H9 (cell line): ENCODE results near the gene FSTL4. TPM values are rescaled to one million over a fixed set of nuclear protein-coding genes. Genes with fewer than 3 reads are reported as not detected.
A peak's percentile ranks its signal among the peaks of the same experiment; 100 is the strongest.

Experiments
- DNase-seq: peaks from one replicate; pipeline ENCODE4 v3.0.0-alpha.2; 2017
- H2AFZ ChIP-seq: one replicate; pipeline ENCODE4 v1.6.1; 2013; ENCODE audit warnings: mild to moderate bottlenecking, low read length, control low read depth, moderate library complexity
- H2AK5ac ChIP-seq: 2 replicates; pipeline ENCODE4 v1.6.1; 2013; ENCODE audit warnings: low read length, control low read depth, mixed read lengths; ENCODE audit not compliant: insufficient read length
- H2BK120ac ChIP-seq: one replicate; pipeline ENCODE4 v1.6.1; 2013; ENCODE audit warnings: low read depth, mild to moderate bottlenecking, low read length, control low read depth, inconsistent platforms; ENCODE audit not compliant: poor library complexity, severe bottlenecking
- H2BK12ac ChIP-seq: 2 replicates; pipeline ENCODE4 v1.6.1; 2013; ENCODE audit warnings: low read length, control low read depth, mixed read lengths, low read depth; ENCODE audit not compliant: insufficient read length
- H2BK15ac ChIP-seq: 2 replicates; pipeline ENCODE4 v1.6.1; 2013; ENCODE audit warnings: low read depth, low read length, control low read depth
- H2BK20ac ChIP-seq: one replicate; pipeline ENCODE4 v1.6.1; 2013; ENCODE audit warnings: low read depth, mild to moderate bottlenecking, low read length, control low read depth, inconsistent platforms; ENCODE audit not compliant: poor library complexity, severe bottlenecking
- H2BK5ac ChIP-seq: 2 replicates; pipeline ENCODE4 v1.6.1; 2013; ENCODE audit warnings: low read length, control low read depth, mixed read lengths; ENCODE audit not compliant: insufficient read length
- H3K14ac ChIP-seq: 2 replicates; pipeline ENCODE4 v1.6.1; 2013; ENCODE audit warnings: low read length, control low read depth; ENCODE audit not compliant: insufficient read depth
- H3K18ac ChIP-seq: 2 replicates; pipeline ENCODE4 v1.6.1; 2013; ENCODE audit warnings: low read depth, mild to moderate bottlenecking, mixed read lengths, low read length, control low read depth; ENCODE audit not compliant: insufficient read length
- H3K23ac ChIP-seq: 2 replicates; pipeline ENCODE4 v1.6.1; 2013; ENCODE audit warnings: low read length, control low read depth, mixed read lengths, low read depth; ENCODE audit not compliant: insufficient read length
- H3K23me2 ChIP-seq: 2 replicates; pipeline ENCODE4 v1.6.1; 2013; ENCODE audit warnings: low read depth, mild to moderate bottlenecking, mixed read lengths, low read length, control low read depth; ENCODE audit not compliant: insufficient read length, poor library complexity, severe bottlenecking
- H3K27ac ChIP-seq: 2 replicates; pipeline ENCODE4 v1.5.1; 2013; ENCODE audit warnings: low read length, control low read depth, mixed read lengths, low read depth; ENCODE audit not compliant: insufficient read length
- H3K27me3 ChIP-seq: 2 replicates; pipeline ENCODE4 v1.6.1; 2013; ENCODE audit warnings: low read length, control low read depth, inconsistent platforms; ENCODE audit not compliant: insufficient read depth
- H3K4ac ChIP-seq: 2 replicates; pipeline ENCODE4 v1.6.1; 2013; ENCODE audit warnings: low read depth, mild to moderate bottlenecking, control low read depth, inconsistent platforms, low read length, moderate library complexity
- H3K4me1 ChIP-seq: 2 replicates; pipeline ENCODE4 v1.6.1; 2013; ENCODE audit warnings: low read length, control low read depth, inconsistent platforms; ENCODE audit not compliant: insufficient read depth
- H3K4me2 ChIP-seq: 2 replicates; pipeline ENCODE4 v1.6.1; 2013; ENCODE audit warnings: low read length, control low read depth, mixed read lengths; ENCODE audit not compliant: insufficient read length, insufficient read depth
- H3K56ac ChIP-seq: 2 replicates; pipeline ENCODE4 v1.6.1; 2013; ENCODE audit warnings: low read depth, mild to moderate bottlenecking, mixed read lengths, low read length, control low read depth; ENCODE audit not compliant: insufficient read length
- H3K79me1 ChIP-seq: 2 replicates; pipeline ENCODE4 v1.6.1; 2013; ENCODE audit warnings: low read depth, mild to moderate bottlenecking, moderate library complexity, low read length, control low read depth, inconsistent platforms; ENCODE audit not compliant: insufficient read depth, poor library complexity, severe bottlenecking
- H3K79me2 ChIP-seq: 2 replicates; pipeline ENCODE4 v1.6.1; 2013; ENCODE audit warnings: low read length, control low read depth, inconsistent platforms; ENCODE audit not compliant: insufficient read depth
- H3K9ac ChIP-seq: 2 replicates; pipeline ENCODE4 v1.6.1; 2013; ENCODE audit warnings: low read length, control low read depth, mixed read lengths; ENCODE audit not compliant: insufficient read length; ENCODE audit errors: extremely low read depth
- H3K9me3 ChIP-seq: one replicate; pipeline ENCODE4 v1.6.1; 2013; ENCODE audit warnings: low read depth, low read length, inconsistent platforms; ENCODE audit not compliant: control insufficient read depth
- H3T11ph ChIP-seq: one replicate; pipeline ENCODE4 v1.6.1; 2013; ENCODE audit warnings: mild to moderate bottlenecking, low read length, control low read depth, inconsistent platforms
- H4K20me1 ChIP-seq: one replicate; pipeline ENCODE4 v1.6.1; 2013; ENCODE audit not compliant: control insufficient read depth, insufficient read length, insufficient read depth
- H4K5ac ChIP-seq: 2 replicates; pipeline ENCODE4 v1.6.1; 2013; ENCODE audit warnings: low read depth, mild to moderate bottlenecking, mixed read lengths, low read length, control low read depth; ENCODE audit not compliant: insufficient read length
- H4K8ac ChIP-seq: replicated peaks from 2 replicates; pipeline ENCODE4 v1.6.1; 2013; ENCODE audit warnings: low read length, control low read depth, mixed read lengths, low read depth; ENCODE audit not compliant: insufficient read length
- H4K91ac ChIP-seq: 2 replicates; pipeline ENCODE4 v1.6.1; 2013; ENCODE audit warnings: low read depth, mild to moderate bottlenecking, moderate library complexity, mixed read lengths, low read length, control low read depth; ENCODE audit not compliant: insufficient read length
- H3K27ac Mint-ChIP-seq, 3 experiments: 2 replicates in 2 of 3; 3 replicates in 1 of 3; pipeline ENCODE4 v1.8.0; 2020 to 2021; ENCODE audit warnings: mixed read lengths in 3 of 3, mild to moderate bottlenecking in 1 of 3, moderate library complexity in 1 of 3
- H3K27me3 Mint-ChIP-seq: 2 replicates; pipeline ENCODE4 v1.8.0; 2021; ENCODE audit warnings: low read depth, mild to moderate bottlenecking, moderate library complexity, mixed read lengths
- H3K36me3 Mint-ChIP-seq, 3 experiments: 2 replicates in 2 of 3; 3 replicates in 1 of 3; pipeline ENCODE4 v1.8.0; 2020 to 2021; ENCODE audit warnings: low read depth in 3 of 3, mixed read lengths in 3 of 3; ENCODE audit not compliant: insufficient read depth in 1 of 3
- H3K4me1 Mint-ChIP-seq, 2 experiments: 2 replicates each; pipeline ENCODE4 v1.8.0; 2020; ENCODE audit warnings: mixed read lengths in 2 of 2
- H3K4me3 Mint-ChIP-seq, 2 experiments: 2 replicates in 1 of 2; 3 replicates in 1 of 2; pipeline ENCODE4 v1.8.0; 2020 to 2021; ENCODE audit warnings: mild to moderate bottlenecking in 2 of 2, mixed read lengths in 2 of 2, moderate library complexity in 1 of 2
- H3K9me3 Mint-ChIP-seq, 2 experiments: 2 replicates in 1 of 2; 3 replicates in 1 of 2; pipeline ENCODE4 v1.8.0; 2020; ENCODE audit warnings: mild to moderate bottlenecking in 2 of 2, mixed read lengths in 2 of 2, moderate library complexity in 1 of 2
- CTCF ChIP-seq: fragments of 200-600 bp; sonication (generic); conservative IDR thresholded peaks from 3 replicates; pipeline ENCODE4 v1.8.0; 2021; ENCODE audit warnings: antibody characterized with exemption, mild to moderate bottlenecking
- WGBS: extraction: QIAGEN DNeasy Blood & Tissue Kit; methylation state at CpG from one replicate; pipeline ENCODE4 v1.1.7; 2013; ENCODE audit warnings: missing lambda C conversion rate, low lambda C conversion rate, mixed read lengths; ENCODE audit not compliant: insufficient read length; ENCODE audit errors: extremely low coverage; 5-methylcytosine and 5-hydroxymethylcytosine counted together
- total RNA-seq: library from RNA; stranded (reverse); gene quantifications from 2 replicates; pipeline ENCODE4 v1.2.1, GENCODE V29; 2021

The FSTL4 gene
- total RNA-seq, 1 experiment from 2014 or later = 5.7 TPM

GRCh38 chr5:133347039-133347438, 265.3 kb downstream of the FSTL4 start:
- Mint-ChIP-seq H3K27ac (no peak overlapping the region), H3K9me3 (peaks cover 0 to 2% of the 10 kb centered on the region in 2 experiments; a peak in 1 of 5 replicates), H3K4me3 (no peak overlapping the region), H3K27me3 (no peaks in the 10 kb centered on the region), H3K36me3 (no peaks in the 10 kb centered on the region), H3K4me1 (peaks cover 29 to 31% of the 10 kb centered on the region in 2 experiments)
- Histone ChIP-seq H3K23ac (no peak overlapping the region), H2BK120ac (no peak overlapping the region), H3K27me3 (no peaks in the 10 kb centered on the region), H2BK15ac (no peak overlapping the region), H4K91ac (no peak overlapping the region), H2BK5ac (no peak overlapping the region), H2BK20ac (no peak overlapping the region), H3K4me1 (peaks cover 6% of the 10 kb centered on the region), H3K14ac (no peak overlapping the region), H3K56ac (no peak overlapping the region), H3K79me1 (no peaks in the 10 kb centered on the region), H3K23me2 (no peaks in the 10 kb centered on the region), H3K9me3 (no peaks in the 10 kb centered on the region), H3K4ac (no peak overlapping the region), H2AK5ac (no peak overlapping the region), H3K18ac (no peak overlapping the region), H4K5ac (no peak overlapping the region), H2AFZ (no peak overlapping the region), H3K9ac (no peak overlapping the region), H3T11ph (no peak overlapping the region), H3K79me2 (no peaks in the 10 kb centered on the region), H3K27ac (no peak overlapping the region), H4K20me1 (no peaks in the 10 kb centered on the region), H4K8ac (no peak overlapping the region), H2BK12ac (no peak overlapping the region), H3K4me2 (no peak overlapping the region)
- TF ChIP-seq CTCF = peak; percentile 49; the same call in 2 of the 3 replicates
- WGBS = no CpG with 5 or more reads among the region's 6 CpGs
- no peak for DNase-seq
